ENCODE data around the gene SIRT2. TPM values are rescaled to one million over a fixed set of nuclear protein-coding genes. Genes with fewer than 3 reads are reported as not detected.
"Not testable (repeated sequence)": the region's sequence is repeated elsewhere in the genome, so short reads cannot be mapped to it uniquely, and the experiment has no call there.

SIRT2 gene
- total RNA-seq (2014; rRNA removed; shearing (Covaris generic)): 102 and 104 TPM in 2 replicates

DNA sequence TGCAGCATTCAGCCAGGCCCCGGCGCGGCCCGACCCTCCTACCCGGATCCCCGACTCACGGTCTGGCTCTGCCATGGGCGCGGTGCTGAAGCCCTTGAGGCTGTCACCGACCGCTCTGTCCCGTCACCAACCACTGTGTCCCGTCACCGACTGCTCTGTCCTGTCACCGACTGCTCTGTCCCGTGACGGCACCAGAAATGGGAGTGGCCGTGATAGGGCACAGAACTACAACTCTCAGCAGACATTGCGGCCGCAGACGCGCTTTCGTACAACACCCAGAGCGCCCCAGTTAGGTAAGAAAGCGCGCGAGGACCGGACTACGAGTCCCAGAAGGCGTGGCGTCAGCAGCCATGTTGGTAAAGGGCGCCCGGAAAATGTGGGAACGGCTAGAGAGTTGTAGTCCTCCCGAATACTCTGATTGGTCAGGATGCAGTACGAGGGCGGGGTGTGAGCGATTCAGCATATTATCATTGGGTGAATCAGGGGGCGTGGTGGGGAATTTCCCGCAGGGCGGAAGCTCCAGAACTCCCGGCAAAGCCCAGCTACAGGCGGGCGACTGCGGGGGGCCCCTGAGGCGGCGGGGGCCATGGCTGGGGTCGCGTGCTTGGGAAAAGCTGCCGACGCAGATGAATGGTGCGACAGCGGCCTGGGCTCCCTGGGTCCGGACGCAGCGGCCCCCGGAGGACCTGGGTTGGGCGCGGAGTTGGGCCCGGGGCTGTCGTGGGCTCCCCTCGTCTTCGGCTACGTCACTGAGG lies at the start of gene SIRT2, which contains the start of gene NFKBIB:
TSS of gene SIRT2 (minus strand) at position 172 of the 755 bp plus-strand sequence. CDS start at position 75, 97 bp downstream.
TSS of gene NFKBIB (plus strand) at position 523 of the 755 bp plus-strand sequence. CDS start at position 587, 64 bp downstream.
- DNase-seq (ENCODE audit: low read depth): peak; percentile 100

DNA sequence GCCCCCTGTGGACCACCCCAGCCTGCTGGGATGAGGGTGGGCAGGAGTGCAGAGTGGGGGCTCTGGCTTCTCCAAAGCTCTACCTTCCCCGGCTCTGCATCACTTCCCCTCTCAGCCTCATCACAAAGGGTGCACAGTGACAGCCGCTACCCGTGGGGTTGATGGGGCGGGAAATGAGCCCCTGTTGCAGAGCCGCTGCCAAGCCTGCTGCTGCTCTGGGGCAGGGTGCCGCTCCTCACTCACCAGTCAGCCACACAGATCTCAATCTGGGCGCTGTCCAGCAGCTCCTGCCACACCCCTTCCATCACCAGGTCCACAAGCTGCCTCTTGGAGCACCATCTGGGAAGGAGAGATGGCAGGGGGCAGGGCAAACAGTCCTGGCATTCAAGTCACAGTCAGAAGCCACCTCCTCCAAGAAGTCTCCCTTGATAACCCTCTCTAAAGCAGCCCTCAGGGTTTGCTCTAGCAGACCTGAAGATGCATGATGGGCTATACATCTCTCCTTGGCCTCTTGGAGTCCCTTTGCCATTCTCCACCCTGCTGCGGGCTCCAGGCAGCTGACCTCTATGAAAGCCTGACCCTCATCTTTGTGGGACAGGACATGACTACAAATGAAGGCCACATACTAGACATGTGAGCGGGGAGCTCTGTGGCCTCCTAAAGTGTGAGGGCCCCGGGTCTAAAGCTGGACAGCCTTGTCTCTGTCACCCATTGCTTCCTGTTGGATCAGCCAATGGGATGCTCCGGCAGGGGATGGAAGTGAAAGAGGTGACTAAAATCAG lies 47.0 kb upstream of the SIRT2 start:
- DNase-seq (ENCODE audit: low read depth): no peak

DNA sequence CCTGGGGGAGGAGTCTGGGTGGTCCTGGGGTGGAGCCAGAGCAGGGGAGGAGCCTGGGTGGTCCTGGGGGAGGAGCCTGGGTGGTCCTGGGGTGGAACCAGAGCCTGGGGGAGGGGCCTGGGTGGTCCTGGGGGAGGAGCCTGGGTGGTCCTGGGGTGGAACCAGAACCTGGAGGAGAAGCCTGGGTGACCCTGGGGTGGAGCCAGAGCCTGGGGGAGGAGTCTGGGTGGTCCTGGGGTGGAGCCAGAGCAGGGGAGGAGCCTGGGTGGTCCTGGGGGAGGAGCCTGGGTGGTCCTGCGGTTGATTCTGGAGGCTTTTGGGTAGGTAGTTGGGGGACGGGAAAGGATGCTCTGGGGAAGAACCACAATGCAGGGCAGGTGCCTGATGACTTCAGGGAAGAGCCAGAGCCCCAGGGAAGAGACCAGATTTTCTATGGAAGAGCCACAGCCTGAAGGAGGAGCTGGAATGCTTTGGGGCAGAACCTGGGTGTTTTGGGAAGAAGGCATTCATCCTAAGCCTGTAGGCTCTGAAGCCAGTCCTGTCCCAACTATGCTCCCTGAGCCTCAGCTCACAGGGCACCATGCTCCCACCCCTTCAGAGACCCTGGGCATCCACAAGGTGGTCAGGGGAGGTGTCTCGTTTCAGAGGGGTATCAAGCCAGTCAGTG lies 46.3 kb upstream of the SIRT2 start:
- no peak for DNase-seq (ENCODE audit: low read depth)

DNA sequence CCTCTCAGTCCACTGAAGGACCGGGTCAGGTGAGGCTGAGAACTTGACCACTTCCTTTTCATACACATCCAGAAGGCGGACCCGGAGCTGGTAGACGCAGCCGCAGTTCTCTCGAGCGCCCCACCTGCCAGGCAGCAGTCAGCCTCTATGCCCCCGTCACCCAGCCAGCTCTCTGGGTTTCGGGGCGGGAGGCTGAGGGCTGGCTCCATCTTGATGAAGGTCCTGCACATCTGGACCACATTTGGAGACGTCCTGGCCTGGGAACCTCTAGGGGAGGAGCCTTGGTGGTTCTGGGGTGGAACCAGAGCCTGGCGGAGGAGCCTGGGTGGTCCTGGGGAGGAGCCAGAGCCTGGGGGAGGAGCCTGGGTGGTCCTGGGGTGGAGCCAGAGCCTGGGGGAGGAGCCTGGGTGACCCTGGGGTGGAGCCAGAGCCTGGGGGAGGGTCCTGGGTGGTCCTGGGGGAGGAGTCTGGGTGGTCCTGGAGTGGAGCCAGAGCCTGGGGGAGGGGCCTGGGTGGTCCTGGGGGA lies 45.6 kb upstream of the SIRT2 start:
- DNase-seq (ENCODE audit: low read depth): no peak

DNA sequence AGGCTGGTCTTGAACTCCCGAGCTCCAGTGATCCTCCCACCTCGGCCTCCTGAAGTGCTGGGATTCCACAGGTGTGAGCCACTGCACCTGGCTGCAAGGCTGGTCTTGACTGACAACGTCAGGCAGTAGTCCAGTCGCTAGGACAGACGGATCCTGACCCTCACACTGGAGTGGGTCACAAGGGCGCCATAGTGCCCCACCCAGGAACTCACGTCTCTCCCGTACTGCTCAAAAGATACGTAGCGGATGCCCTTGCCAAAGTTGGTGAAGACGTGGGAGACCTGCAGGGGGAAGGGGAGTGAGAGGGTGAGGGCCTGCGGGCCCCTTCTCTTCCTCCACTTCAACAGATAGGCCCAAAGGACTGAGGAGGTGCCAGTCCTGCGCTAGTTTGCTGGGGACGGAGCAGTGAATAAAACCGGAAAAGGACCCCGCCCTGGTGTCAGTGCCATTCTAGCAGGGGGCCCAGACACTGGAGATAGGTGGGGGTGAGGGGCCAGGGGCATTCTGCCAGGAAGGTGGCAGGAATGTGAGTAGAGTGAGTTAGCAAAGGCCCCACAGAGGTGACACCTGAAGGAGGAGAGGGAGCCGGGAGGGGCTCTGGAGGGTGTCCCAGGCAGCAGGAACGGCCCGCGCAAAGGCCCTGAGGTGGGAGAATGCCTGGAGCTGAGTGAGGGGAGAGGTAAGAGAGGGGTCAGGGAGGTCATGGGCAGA lies 43.2 kb upstream of the SIRT2 start:
- no peak for DNase-seq (ENCODE audit: low read depth)

DNA sequence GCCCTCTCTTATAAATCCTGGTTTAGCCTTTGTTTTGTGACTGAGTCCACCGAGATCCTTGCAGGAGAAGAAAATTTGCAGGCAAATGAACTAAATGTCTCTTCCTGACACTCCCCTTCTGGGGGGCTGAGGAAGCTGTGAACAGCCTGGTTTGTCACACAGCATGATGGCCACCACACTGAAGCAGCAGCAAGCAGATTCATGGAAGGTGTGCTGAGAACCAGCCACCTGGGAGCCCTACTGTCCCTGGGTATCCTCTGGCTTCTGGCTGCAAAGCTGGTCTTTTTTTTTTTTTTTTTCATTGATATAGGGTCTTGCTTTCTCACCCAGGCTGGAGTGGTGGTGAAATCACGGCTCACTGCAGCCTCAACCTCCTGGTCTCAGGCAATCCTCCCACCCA lies 42.6 kb upstream of the SIRT2 start:
- DNase-seq (ENCODE audit: low read depth): no peak

DNA sequence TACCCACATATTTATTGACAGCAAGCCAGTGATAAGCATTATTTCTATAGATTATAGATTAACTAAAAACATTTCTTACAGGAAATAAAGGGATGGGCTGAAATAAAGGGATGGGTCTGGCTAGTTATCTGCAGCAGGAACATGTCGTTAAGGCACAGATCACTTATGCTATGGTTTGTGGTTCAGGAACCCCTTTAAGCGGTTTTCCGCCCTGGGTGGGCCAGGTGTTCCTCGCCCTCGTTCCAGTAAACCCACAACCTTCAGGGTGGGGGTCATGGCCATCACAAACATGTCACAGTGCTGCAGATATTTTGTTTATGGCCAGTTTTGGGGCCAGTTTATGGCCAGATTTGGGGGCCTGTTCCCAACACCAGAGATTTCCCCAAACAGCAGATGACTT lies 42.0 kb upstream of the SIRT2 start:
- not testable (repeated sequence) for DNase-seq (ENCODE audit: low read depth)

DNA sequence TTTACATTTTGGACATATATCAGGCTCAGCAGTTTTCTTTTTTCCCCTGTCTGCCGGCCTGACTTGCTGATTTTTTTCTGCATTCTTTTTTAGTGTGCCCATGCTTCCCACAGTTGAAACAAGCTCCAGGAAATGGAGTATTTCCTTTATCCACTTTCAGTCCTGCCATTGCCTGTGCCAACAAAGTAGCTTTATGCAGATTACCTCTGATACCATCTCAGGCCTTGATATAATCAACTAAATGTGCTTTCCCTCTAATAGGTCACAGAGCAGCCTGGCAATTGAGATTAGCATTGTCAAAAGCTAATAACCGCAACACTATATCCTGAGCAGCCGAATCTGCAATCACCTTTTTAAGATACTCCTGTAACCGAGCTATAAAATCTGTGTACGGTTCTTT lies 40.5 kb upstream of the SIRT2 start:
- DNase-seq (ENCODE audit: low read depth): no peak

DNA sequence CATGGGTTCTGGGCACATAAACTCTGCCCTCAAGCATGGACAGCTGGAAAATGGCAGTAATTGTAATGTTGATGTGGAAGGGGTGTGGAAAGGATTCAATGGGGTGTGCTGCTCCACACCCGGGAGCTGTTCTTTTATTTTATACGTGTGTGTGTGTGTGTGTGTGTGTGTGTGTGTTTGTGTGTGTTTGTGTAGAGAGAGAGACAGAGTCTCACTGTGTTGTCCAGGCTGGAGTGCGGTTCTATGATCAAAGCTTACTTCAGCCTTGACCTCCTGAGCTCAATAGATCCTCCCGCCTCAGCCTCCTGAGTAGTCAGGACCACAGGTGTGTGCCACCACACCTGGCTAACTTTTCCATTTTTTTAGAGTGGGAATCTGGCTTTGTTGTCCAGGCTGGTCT lies 34.1 kb upstream of the SIRT2 start:
- no peak for DNase-seq (ENCODE audit: low read depth)

DNA sequence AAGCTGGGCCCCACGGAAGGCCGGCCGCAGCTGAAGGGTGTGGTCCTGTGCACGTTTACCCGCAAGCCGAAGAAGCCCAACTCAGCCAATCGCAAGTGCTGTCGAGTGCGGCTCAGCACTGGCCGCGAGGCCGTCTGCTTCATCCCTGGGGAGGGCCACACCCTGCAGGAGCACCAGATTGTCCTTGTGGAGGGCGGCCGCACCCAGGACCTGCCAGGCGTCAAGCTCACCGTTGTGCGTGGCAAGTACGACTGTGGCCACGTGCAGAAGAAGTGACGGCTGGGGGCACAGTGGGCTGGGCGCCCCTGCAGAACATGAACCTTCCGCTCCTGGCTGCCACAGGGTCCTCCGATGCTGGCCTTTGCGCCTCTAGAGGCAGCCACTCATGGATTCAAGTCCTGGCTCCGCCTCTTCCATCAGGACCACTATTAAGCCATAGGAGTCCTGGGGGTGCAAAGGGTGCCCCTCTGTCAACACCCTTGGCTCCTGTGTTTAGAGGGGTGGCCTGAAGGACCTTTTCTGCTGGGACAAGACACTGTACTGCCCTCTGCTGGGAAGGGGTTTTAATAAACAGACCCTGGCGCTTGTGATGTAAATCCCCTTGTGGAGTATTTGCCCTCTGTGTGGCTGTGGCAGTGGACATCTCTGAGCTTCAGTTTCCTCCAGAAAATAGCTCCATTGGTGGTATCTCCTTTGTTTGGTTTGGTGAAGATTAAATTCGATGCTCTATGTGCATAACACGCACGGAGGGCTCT lies 33.2 kb upstream of the SIRT2 start:
- peak; percentile 49 for DNase-seq (ENCODE audit: low read depth)

DNA sequence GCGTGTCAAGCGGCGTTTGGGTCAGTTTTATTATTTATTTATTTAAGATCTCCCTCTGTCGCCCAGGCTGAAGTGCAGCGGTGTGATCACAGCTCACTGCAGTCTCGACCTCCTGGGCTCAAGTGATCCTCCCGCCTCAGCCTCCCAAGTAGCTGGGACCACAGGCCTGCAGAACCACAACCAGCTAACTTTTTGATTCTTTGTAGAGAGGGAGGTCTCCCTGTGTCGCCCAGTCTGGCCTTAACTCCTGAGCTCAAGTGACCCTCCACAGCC lies 32.0 kb upstream of the SIRT2 start:
- no peak for DNase-seq (ENCODE audit: low read depth)

DNA sequence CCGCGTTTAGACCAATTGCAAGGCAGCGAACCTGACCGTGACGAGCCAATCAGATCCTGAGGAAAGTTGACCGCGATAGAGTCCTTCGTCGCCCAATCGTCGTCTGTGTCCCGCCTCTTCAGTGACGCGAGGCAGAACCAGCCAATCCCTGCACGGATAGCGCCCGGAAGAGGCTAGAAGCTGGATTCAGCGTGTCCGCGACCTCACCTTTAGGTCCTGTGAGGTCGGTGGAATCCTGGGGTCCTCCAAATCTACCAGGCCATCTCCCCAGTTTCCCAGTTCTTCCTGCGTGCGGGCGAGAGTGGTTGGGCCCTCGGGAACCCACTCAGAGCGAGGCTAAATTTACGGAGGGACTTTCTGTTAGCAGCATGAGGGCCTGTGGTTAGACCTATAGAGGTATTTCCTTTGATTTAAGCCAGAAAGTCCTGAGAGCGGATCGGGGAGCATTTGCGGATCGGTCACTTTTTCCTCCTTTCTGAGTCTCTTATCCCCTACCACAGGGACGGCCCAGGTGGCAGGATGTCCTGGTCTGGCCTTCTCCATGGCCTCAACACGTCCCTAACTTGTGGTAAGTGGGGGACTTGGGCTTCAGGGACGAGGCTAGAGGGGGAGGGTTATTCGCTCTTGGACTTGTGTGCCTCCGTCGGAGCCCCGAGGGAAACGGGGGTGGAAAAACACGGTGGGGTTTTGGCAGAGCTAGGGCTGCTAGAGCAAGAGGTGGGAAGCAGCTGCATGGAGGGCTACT lies 31.5 kb upstream of the SIRT2 start, which contains the start of gene MRPS12:
TSS of gene MRPS12 (plus strand) at position 169 of the 745 bp plus-strand sequence. CDS start at position 520, 351 bp downstream.
- peak; percentile 99 for DNase-seq (ENCODE audit: low read depth)

DNA sequence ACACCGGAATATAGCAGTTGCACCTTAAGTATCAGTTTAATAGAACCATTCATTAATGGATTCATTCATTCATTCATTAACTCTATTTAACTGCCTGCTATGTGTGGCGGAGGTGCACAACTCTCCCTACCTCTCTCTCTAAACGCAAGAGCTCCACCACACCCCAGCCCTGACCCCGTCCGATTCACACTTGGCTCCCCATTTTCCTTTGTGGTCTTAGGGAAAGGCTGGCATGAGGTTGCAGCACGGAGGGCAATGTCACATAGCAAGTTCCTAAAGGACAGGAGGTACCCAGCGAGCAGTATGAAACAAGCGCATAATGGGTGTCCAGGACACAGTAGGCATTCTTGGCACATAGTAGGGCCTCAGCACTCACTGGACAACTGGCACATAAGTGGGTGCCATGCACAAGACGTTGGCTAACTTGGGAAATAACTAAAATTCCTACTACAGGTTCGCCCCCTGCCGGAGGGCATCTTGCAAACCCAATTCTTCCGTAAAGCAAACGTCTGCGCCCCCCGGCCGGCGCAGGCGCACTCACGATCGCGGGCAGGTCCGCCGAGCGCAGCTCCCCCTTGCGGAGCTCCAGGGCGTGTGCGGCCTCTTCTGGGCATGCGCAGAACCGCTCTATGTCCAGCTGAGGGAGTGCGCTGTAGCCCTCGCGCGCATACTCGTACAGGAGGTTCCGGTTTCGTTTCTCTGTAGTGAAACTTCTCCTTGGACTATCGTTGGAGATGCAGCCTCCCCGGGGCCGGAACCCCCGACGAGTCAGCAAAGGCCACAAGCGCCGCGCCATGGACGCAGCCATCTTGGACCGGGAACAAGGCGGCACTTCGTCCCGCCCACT lies 30.7 kb upstream of the SIRT2 start, which contains the start of gene SARS2:
TSS of gene SARS2 (minus strand) at position 835 of the 847 bp plus-strand sequence. CDS start at position 808, 27 bp downstream.
- peak; percentile 92 for DNase-seq (ENCODE audit: low read depth)

DNA sequence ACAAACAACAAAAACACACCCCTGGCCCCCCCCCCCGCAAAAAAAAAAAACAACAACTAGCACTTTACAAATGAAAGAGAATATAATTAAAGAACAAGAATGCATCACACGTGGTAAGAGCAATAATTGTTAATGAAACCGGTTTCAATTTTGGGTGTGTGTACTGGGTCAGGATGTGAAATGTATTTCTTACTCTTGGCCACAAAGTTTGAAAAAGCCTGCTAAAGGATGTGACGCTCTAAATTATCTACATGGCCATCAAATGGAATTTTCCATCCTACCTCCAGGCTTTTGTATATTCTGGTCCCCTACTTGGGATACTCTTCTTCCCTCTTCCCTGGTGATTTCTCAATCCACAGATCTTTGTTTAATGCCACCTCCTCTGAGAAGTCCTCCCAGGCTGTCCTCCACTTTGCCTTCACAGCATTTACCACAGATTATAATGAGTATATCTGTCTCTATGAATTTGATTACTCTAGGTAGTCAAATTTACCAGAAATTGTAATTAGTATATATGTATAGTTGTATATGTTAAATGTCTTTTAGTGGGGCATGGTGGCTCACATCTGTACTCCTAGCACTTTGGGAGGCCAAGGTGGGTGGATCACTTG lies 29.1 kb upstream of the SIRT2 start:
- no peak for DNase-seq (ENCODE audit: low read depth)

DNA sequence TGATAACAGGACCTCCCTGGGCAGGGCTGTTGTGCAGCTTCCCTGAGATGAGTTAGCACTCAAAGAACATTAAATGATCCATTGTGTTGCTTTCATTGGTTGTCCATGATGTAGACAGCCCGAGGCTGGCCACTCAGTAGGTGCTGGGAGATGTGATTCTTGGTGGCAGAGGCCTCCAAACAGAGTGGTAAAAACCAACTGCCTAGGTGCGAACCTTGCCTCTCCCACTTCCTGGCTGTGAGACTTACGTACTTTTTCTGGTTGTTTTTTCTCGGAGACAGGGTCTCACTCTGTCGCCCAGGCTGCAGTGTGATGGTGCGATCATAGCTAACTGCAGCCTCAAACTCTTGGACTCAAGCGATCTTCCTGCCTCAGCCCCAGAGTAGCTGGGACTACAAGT lies 25.0 kb upstream of the SIRT2 start:
- no peak for DNase-seq (ENCODE audit: low read depth)

DNA sequence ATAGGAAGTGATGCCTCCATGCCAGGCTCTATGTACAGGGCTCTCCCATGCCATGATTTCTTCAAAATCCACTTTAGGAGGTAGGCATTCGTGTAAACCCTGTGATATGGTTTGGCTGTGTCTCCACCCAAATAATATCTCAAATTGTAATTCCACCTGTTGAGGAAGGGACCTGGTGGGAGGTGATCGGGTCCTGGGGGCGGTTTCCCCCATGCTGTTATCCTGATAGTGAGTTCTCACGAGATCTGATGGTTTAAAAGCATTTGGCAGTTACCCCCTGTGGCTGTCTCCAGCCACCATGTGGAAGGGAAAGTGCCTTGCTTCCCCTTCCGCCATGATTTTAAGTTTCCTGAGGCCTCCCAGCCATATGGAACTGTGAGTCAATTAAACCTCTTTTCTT lies 23.1 kb upstream of the SIRT2 start:
- no peak for DNase-seq (ENCODE audit: low read depth)

DNA sequence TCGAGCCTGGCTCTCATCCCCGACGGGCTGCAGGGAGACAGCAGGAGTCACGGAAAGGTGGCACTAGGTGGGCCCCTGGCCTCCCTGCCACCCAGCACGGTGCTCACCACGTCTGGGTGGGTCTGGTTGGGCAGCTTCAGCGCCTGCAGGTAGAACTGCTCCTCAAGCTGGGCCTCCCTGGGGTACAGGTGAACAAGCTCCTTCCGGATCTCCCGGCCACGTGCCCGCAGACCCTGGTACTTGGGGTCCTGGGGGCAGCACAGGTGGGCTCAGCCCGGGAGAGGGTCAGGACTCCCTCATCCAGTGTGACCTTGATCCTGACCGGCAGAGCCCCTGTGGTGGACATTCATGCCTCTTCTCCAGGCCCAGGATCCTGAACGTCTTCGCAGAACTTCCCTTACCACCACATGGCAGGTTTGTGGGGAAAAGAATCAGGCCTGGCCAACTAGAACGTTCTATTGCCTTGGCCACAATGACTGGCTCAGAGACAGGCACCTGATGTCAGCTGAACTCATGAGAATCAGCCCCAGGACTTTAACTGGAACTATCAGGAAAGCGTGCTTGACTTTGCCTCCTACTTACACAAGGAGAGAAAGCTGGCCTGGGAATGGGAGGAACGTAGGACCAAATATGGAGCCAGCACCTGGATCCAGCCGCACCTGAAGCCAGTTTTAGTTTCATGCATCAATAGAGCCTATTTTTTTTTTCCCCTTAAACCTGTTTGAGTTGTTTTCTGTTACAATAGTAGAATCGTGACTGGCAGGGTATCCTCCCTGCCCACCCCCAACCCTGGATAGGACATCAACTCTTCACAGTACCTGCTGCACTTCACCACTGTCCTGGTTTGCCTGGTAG lies 22.2 kb upstream of the SIRT2 start:
- no peak for DNase-seq (ENCODE audit: low read depth)

Data from RPMI7951 (cell line).